Liver (tissue), 9 donors: ENCODE data around the gene SMIM28. TPM values are rescaled to one million over a fixed set of nuclear protein-coding genes. Genes with fewer than 3 reads are reported as not detected.

ENCODE experiments used
- DNase-seq: peaks from one replicate; pipeline ENCODE4 v3.0.0-alpha.2; 2017; ENCODE audit warnings: low spot score
- H3K27ac ChIP-seq, 2 donors: one replicate each; pipeline ENCODE4 v1.7.0; 2013; ENCODE audit warnings: inconsistent platforms in 2 of 2, low read length in 2 of 2, control low read depth in 1 of 2, low read depth in 1 of 2, mild to moderate bottlenecking in 1 of 2
- H3K27me3 ChIP-seq, 4 donors: one replicate each; pipeline versions ENCODE4 v1.6.1 to v1.7.0; 2013; ENCODE audit warnings: low read length in 3 of 4, inconsistent platforms in 1 of 4, mild to moderate bottlenecking in 1 of 4, moderate library complexity in 1 of 4; ENCODE audit not compliant: control insufficient read depth in 4 of 4, insufficient read depth in 4 of 4
- H3K36me3 ChIP-seq, 4 donors: one replicate each; pipeline versions ENCODE4 v1.6.1 to v1.7.0; 2013; ENCODE audit warnings: low read length in 3 of 4, mild to moderate bottlenecking in 3 of 4, low read depth in 1 of 4, moderate library complexity in 1 of 4; ENCODE audit not compliant: control insufficient read depth in 4 of 4, insufficient read depth in 3 of 4
- H3K4me1 ChIP-seq, 4 donors: one replicate each; pipeline versions ENCODE4 v1.6.1 to v1.7.0; 2013; ENCODE audit warnings: low read length in 3 of 4, mild to moderate bottlenecking in 3 of 4, moderate library complexity in 1 of 4; ENCODE audit not compliant: control insufficient read depth in 4 of 4, insufficient read depth in 4 of 4
- H3K4me3 ChIP-seq, 3 donors: one replicate each; pipeline versions ENCODE4 v1.6.1 to v1.7.0; 2013; ENCODE audit warnings: low read length in 3 of 3, control low read depth in 1 of 3, low read depth in 1 of 3, mild to moderate bottlenecking in 1 of 3
- H3K9ac ChIP-seq, 2 donors: one replicate each; pipeline ENCODE4 v1.7.0; 2013; ENCODE audit warnings: low read length in 2 of 2, mild to moderate bottlenecking in 2 of 2, moderate library complexity in 2 of 2, control low read depth in 1 of 2, low read depth in 1 of 2
- H3K9me3 ChIP-seq, 4 donors: one replicate each; pipeline versions ENCODE4 v1.6.1 to v1.7.0; 2013; ENCODE audit warnings: low read length in 3 of 4; ENCODE audit not compliant: control insufficient read depth in 4 of 4
- CTCF ChIP-seq: fragments of 150-350 bp; IDR thresholded peaks from 2 replicates; pipeline ENCODE4 v1.5.1; 2017; ENCODE audit warnings: improper control_type of control experiment, low read depth, low read length; ENCODE audit not compliant: missing input control
- EGR1 ChIP-seq, 2 donors: IDR thresholded peaks; 2 replicates each; pipeline ENCODE4 v1.6.1; 2016 to 2018; ENCODE audit warnings: antibody characterized with exemption in 2 of 2, low read depth in 2 of 2
- FOXA1 ChIP-seq: IDR thresholded peaks from 2 replicates; pipeline ENCODE4 v1.6.1; 2016; ENCODE audit warnings: antibody characterized with exemption
- FOXA2 ChIP-seq: IDR thresholded peaks from 2 replicates; pipeline ENCODE4 v1.6.1; 2016; ENCODE audit warnings: antibody characterized with exemption
- GABPA ChIP-seq, 2 donors: IDR thresholded peaks in 1 of 2; conservative IDR thresholded peaks in 1 of 2; 2 replicates each; pipeline ENCODE4 v1.6.1; 2016; ENCODE audit warnings: antibody characterized with exemption in 2 of 2, mild to moderate bottlenecking in 1 of 2, moderate library complexity in 1 of 2
- HNF4A ChIP-seq, 2 donors: conservative IDR thresholded peaks; 2 replicates each; pipeline ENCODE4 v1.6.1; 2016; ENCODE audit warnings: antibody characterized with exemption in 2 of 2, mild to moderate bottlenecking in 2 of 2
- HNF4G ChIP-seq: IDR thresholded peaks from 2 replicates; pipeline ENCODE4 v1.6.1; 2016; ENCODE audit warnings: antibody characterized with exemption
- JUND ChIP-seq, 2 donors: IDR thresholded peaks; 2 replicates each; pipeline ENCODE4 v1.6.1; 2016; ENCODE audit warnings: antibody characterized with exemption in 2 of 2
- MAX ChIP-seq: IDR thresholded peaks from 2 replicates; pipeline ENCODE4 v1.6.1; 2016; ENCODE audit warnings: antibody characterized with exemption
- NR2F2 ChIP-seq: IDR thresholded peaks from 2 replicates; pipeline ENCODE4 v1.6.1; 2016; ENCODE audit warnings: antibody characterized with exemption
- RAD21 ChIP-seq, 2 donors: IDR thresholded peaks; 2 replicates each; pipeline ENCODE4 v1.6.1; 2016; ENCODE audit warnings: antibody characterized with exemption in 2 of 2, mild to moderate bottlenecking in 2 of 2
- REST ChIP-seq: IDR thresholded peaks from 2 replicates; pipeline ENCODE4 v1.6.1; 2016; ENCODE audit warnings: antibody characterized with exemption, mild to moderate bottlenecking
- RXRA ChIP-seq, 2 donors: IDR thresholded peaks; 2 replicates each; pipeline ENCODE4 v1.6.1; 2017 to 2018; ENCODE audit warnings: antibody characterized with exemption in 2 of 2, mild to moderate bottlenecking in 1 of 2
- SP1 ChIP-seq: IDR thresholded peaks from 2 replicates; pipeline ENCODE4 v1.6.1; 2018; ENCODE audit warnings: antibody characterized with exemption, mild to moderate bottlenecking
- TAF1 ChIP-seq: conservative IDR thresholded peaks from 2 replicates; pipeline ENCODE4 v1.6.1; 2016; ENCODE audit warnings: antibody characterized with exemption, mild to moderate bottlenecking
- YY1 ChIP-seq: IDR thresholded peaks from 2 replicates; pipeline ENCODE4 v1.6.1; 2016; ENCODE audit warnings: antibody characterized with exemption, mild to moderate bottlenecking
- ZBTB33 ChIP-seq: IDR thresholded peaks from 2 replicates; pipeline ENCODE4 v1.6.1; 2016; ENCODE audit warnings: antibody characterized with exemption
- WGBS: extraction: QIAGEN DNeasy Blood & Tissue Kit; methylation state at CpG from one replicate; pipeline ENCODE4 v1.1.7; 2013; 5-methylcytosine and 5-hydroxymethylcytosine counted together
- polyA plus RNA-seq, 2 donors: library from polyadenylated mRNA; stranded (reverse) in 1 of 2; unstranded in 1 of 2; fragments of 200-250 nt in 1 of 2; fragments of >200 nt in 1 of 2; fragmentation: Nextera tagmentation in 1 of 2; extraction: Ambion mirVana in 1 of 2; gene quantifications; one replicate each; pipeline versions ENCODE4 v1.2.1 to v1.2.3, GENCODE V29; 2013 to 2015
- total RNA-seq, 2 donors: library from RNA; depleted of rRNA; stranded (reverse); fragments of >200 nt; gene quantifications; one replicate each; pipeline ENCODE4 v1.2.3, GENCODE V29; 2014
- TF ChIP-seq, protein P1 (sequence below): IDR thresholded peaks from 2 replicates; pipeline ENCODE4 v1.6.1; 2016; ENCODE audit warnings: antibody characterized with exemption
- donor health status: healthy.
- donor health status: healthy.
- donor health status: healthy.
- donor health status: healthy.
- donor health status: healthy.

Gene SMIM28
- total and polyA plus RNA-seq, 4 donors: not detected

DNA sequence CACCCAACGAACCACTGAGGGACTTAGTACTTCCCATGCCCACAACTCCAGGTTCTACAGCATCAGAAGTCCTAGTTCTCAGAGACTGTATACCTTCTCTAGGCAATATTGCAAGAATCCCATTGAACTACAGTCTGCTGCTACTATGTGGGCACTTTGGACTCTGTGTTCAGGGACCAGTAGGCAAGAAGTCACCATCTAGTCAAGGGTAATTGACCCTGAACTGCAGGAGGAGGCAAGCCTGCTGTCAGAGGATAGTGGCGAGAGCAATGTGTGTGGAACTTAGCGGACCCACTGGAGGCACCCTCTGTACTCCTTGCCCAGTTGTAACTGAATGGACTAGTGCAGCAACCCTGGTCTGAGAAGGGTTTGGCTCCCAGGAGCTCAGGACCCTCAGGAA, 42.1 kb downstream of the SMIM28 start (continued):
- TF ChIP-seq MAX: no peak

DNA sequence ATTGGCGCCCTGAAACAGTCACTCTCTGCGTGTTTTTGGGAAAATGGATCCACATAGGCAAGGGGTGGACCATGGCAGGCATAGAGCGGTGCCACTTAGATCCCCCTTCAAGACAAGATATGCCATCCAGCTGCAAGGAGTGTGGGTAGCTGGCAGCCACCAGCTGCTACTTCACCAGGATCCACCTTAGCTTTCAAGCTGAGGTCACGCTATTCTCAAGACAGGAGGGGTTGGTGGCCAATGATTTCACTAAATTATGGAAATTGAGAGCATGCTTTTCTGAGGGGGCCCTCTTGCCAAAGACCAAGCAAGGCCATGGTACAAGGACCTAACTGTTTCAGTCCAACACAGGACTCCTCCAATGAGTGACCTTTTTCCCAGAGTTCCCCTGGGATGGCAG, 42.7 kb downstream of the SMIM28 start:
- TF ChIP-seq HNF4G (no peak), NR2F2 (no peak), JUND (IDR thresholded peaks at IDR 0.05) (no peak), YY1 (no peak), GABPA (IDR thresholded peaks at IDR 0.05 in 1 of 2, conservative IDR thresholded peaks at IDR 0.05 in 1 of 2) (no peak), CTCF (no peak), REST (no peak), HNF4A (conservative IDR thresholded peaks at IDR 0.05) (no peak), TAF1 (no peak), EGR1 (IDR thresholded peaks at IDR 0.05; ENCODE audit: low read depth in 2 of 2) (no peak), FOXA1 (no peak), MAX (no peak), SP1 (no peak), ZBTB33 (no peak), RAD21 (IDR thresholded peaks at IDR 0.05) (no peak), RXRA (IDR thresholded peaks at IDR 0.05) (no peak), FOXA2 (no peak)
- TF ChIP-seq, protein P1, sequence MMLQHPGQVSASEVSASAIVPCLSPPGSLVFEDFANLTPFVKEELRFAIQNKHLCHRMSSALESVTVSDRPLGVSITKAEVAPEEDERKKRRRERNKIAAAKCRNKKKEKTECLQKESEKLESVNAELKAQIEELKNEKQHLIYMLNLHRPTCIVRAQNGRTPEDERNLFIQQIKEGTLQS: no peak
- Histone ChIP-seq H3K27me3 (no peaks in the 10 kb centered on the region), H3K9ac (no peak overlapping the region), H3K9me3 (no peaks in the 10 kb centered on the region), H3K27ac (peak overlapping the region; percentile 57 to 73), H3K4me1 (peaks cover 1 to 38% (median 14%) of the 10 kb centered on the region in 4 donors), H3K4me3 (no peak overlapping the region), H3K36me3 (peaks cover 4 to 7% (median 5%) of the 10 kb centered on the region in 4 donors)
- WGBS: 99% methylated on average over 4 of the region's 4 CpGs
- no peak for DNase-seq
